Testis (tissue), 2 donors: ENCODE measurements around the gene DDHD1.

Source experiments
- POLR2A ChIP-seq: fragments of 450-650 bp; IDR thresholded peaks from one replicate; pipeline ENCODE4 v1.6.1; 2017; ENCODE audit warnings: antibody characterized with exemption, mild to moderate bottlenecking, moderate library complexity
- TF ChIP-seq, protein P1 (sequence below), 3 experiments: fragments of 450-650 bp in 2 of 3; fragments of 200-600 bp in 1 of 3; sonication (generic) in 1 of 3; IDR thresholded peaks; one replicate each; pipeline ENCODE4 v1.5.1; 2016 to 2019; ENCODE audit warnings: antibody characterized with exemption in 3 of 3, mild to moderate bottlenecking in 2 of 3, moderate library complexity in 1 of 3

DNA sequence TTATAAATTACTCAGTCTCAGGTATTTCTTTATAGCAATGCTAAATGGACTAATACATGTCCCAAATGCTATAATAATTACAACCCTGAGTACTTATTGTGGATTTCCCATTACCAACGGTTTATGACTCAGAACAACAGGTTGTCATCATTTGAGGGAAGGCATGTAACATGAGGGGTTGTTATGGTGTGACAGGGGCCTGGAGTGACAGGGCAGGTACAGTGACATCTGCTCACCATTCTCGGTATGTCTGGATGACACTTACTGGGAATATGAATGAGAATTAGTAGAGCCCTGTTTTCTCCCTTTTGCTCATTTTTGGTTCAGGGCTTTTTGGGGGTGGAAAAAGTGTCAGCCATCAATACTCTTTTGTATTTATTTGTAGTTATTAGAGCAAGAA, 166.1 kb downstream of the DDHD1 start:
- TF ChIP-seq, protein P1, sequence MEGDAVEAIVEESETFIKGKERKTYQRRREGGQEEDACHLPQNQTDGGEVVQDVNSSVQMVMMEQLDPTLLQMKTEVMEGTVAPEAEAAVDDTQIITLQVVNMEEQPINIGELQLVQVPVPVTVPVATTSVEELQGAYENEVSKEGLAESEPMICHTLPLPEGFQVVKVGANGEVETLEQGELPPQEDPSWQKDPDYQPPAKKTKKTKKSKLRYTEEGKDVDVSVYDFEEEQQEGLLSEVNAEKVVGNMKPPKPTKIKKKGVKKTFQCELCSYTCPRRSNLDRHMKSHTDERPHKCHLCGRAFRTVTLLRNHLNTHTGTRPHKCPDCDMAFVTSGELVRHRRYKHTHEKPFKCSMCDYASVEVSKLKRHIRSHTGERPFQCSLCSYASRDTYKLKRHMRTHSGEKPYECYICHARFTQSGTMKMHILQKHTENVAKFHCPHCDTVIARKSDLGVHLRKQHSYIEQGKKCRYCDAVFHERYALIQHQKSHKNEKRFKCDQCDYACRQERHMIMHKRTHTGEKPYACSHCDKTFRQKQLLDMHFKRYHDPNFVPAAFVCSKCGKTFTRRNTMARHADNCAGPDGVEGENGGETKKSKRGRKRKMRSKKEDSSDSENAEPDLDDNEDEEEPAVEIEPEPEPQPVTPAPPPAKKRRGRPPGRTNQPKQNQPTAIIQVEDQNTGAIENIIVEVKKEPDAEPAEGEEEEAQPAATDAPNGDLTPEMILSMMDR (IDR thresholded peaks at IDR 0.05): no peak
- TF ChIP-seq POLR2A: no peak
